Measurements from ENCODE around the gene C1S.

Gene C1S

GRCh38 chr12:7091660-7092228 lies 31.2 kb downstream of the C1S start (continued):
- TF ChIP-seq CREB5 (CRISPR knock-in tag; IDR thresholded peaks at IDR 0.05; ENCODE audit: low read depth) (no peak), ARNTL (CRISPR knock-in tag; IDR thresholded peaks at IDR 0.05; ENCODE audit: borderline replicate concordance, low read depth) (no peak), TCF4 (CRISPR knock-in tag; IDR thresholded peaks at IDR 0.05; ENCODE audit: borderline replicate concordance) (no peak)

GRCh38 chr12:7092229-7092985 lies 31.9 kb downstream of the C1S start, which contains the start of gene C1R:
Gene C1R, minus strand, starts transcription at chr12:7092445. Its CDS starts 57 bp downstream, at chr12:7092388.
- peak; percentile 82 for ATAC-seq
- TF ChIP-seq TSHZ2 (CRISPR knock-in tag; IDR thresholded peaks at IDR 0.05) = no peak
- TF ChIP-seq ZC3H10 (CRISPR knock-in tag; IDR thresholded peaks at IDR 0.05) = no peak
- TF ChIP-seq ARNTL (CRISPR knock-in tag; IDR thresholded peaks at IDR 0.05; ENCODE audit: borderline replicate concordance, low read depth) = no peak
- no peak; the same call in 1 of the 2 replicates for TF ChIP-seq CSDC2 (CRISPR knock-in tag; IDR thresholded peaks at IDR 0.05)
- TF ChIP-seq OSR1 (CRISPR knock-in tag; IDR thresholded peaks at IDR 0.05) = no peak
- TF ChIP-seq TOX (CRISPR knock-in tag; IDR thresholded peaks at IDR 0.05; ENCODE audit: borderline replicate concordance) = no peak
- no peak for TF ChIP-seq ZNF565 (CRISPR knock-in tag; conservative IDR thresholded peaks at IDR 0.05; ENCODE audit: low read depth)

- TF ChIP-seq CSDC2 (CRISPR knock-in tag; IDR thresholded peaks at IDR 0.05) = no peak
- no peak for TF ChIP-seq ARNTL (CRISPR knock-in tag; IDR thresholded peaks at IDR 0.05; ENCODE audit: borderline replicate concordance, low read depth)
- TF ChIP-seq BACH2 (CRISPR knock-in tag; IDR thresholded peaks at IDR 0.05; ENCODE audit: borderline replicate concordance) = no peak
- TF ChIP-seq ZFP3 (CRISPR knock-in tag; IDR thresholded peaks at IDR 0.05) = no peak
- no peak for TF ChIP-seq ZNF565 (CRISPR knock-in tag; conservative IDR thresholded peaks at IDR 0.05; ENCODE audit: low read depth)
- no peak for TF ChIP-seq ZFP30 (CRISPR knock-in tag; IDR thresholded peaks at IDR 0.05)
- no peak for TF ChIP-seq ESRRG (CRISPR knock-in tag; IDR thresholded peaks at IDR 0.05)
- TF ChIP-seq ISL1 (CRISPR knock-in tag; IDR thresholded peaks at IDR 0.05) = no peak
- no peak for TF ChIP-seq TCF4 (CRISPR knock-in tag; IDR thresholded peaks at IDR 0.05; ENCODE audit: borderline replicate concordance)
- TF ChIP-seq RARB (CRISPR knock-in tag; IDR thresholded peaks at IDR 0.05) = no peak
- TF ChIP-seq PPARA (CRISPR knock-in tag; IDR thresholded peaks at IDR 0.05; ENCODE audit: borderline replicate concordance) = no peak
- TF ChIP-seq CREB5 (CRISPR knock-in tag; IDR thresholded peaks at IDR 0.05; ENCODE audit: low read depth) = no peak
- no peak for TF ChIP-seq TOX (CRISPR knock-in tag; IDR thresholded peaks at IDR 0.05; ENCODE audit: borderline replicate concordance)
- no peak for TF ChIP-seq ZC3H10 (CRISPR knock-in tag; IDR thresholded peaks at IDR 0.05)
- TF ChIP-seq GLIS3 (CRISPR knock-in tag; IDR thresholded peaks at IDR 0.05) = no peak
- no peak for TF ChIP-seq POU6F1 (CRISPR knock-in tag; IDR thresholded peaks at IDR 0.05; ENCODE audit: borderline replicate concordance, low read depth)
- no peak for TF ChIP-seq ZNF8 (CRISPR knock-in tag; IDR thresholded peaks at IDR 0.05)
- no peak for TF ChIP-seq ZNF70 (CRISPR knock-in tag; IDR thresholded peaks at IDR 0.05)
- no peak for TF ChIP-seq TSHZ2 (CRISPR knock-in tag; IDR thresholded peaks at IDR 0.05)
- ATAC-seq = peak; percentile 7; the same call in 2 of the 3 replicates
These were observed 32.5 kb downstream of the C1S start for GRCh38 chr12:7092986-7093460.

Data from SK-N-SH treated with all-trans-retinoic acid at 6 μM for 48 hours (cell line).